Activated CD4-positive, alpha-beta T cell treated with anti-CD3 and anti-CD28 coated beads, Interleukin-2, Interleukin-6, amounts not matched to agents 100 ng/mL and 50 ng/mL, durations not matched to agents 16 hours and 8 hours (primary cell): Measurements from ENCODE around the gene VIT.
"Not testable (repeated sequence)": the region's sequence is repeated elsewhere in the genome, so short reads cannot be mapped to it uniquely, and the experiment has no call there.

ENCODE experiments used
- DNase-seq: peaks from one replicate; pipeline ENCODE4 v3.0.0-alpha.2; 2020

Gene VIT

GRCh38 chr2:36677996-36678605, 18.4 kb upstream of the VIT start:
- no peak for DNase-seq

- DNase-seq, result no peak
These were observed 17.7 kb upstream of the VIT start for GRCh38 chr2:36678856-36679255.

DNA sequence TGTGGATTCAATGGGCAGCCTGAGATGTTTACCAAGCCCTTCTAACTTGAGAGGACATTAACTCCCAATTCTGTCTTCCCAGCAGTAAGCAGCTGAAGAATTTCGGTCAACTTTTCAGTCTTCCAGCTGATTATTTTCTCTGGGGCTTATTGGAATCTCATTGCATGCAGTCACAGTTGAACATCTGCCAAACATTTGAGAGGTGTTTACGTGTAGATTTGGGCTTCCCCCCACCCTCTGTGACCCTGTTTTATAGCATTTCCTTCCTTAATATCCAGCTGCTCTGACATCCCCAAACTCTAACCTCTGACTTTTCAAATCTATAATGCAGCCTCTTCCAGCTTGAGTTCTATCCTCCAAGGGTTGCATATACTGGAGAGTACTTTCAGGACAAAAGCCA, 16.5 kb upstream of the VIT start:
- DNase-seq, result no peak

DNA sequence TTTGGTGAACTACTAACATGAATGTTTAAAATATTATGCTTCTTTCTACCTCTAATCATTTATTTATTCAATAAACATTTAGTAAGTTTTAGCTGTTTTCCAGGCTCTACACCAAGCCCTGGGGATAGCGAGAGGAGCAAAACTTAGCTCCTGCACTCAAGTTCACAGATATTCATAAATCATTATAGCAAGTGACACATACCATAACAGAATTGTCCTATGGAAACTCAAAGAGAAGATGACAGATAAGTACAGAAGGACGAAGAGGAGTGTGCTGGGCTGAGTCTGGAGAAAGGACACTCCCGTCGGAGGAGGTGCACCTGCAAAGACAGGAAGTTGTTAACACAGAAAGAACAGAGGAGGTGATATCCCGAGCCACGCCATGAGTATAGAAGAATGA, 13.9 kb upstream of the VIT start:
- DNase-seq, result no peak

GRCh38 chr2:36683002-36683401, 13.5 kb upstream of the VIT start:
- no peak for DNase-seq

DNA sequence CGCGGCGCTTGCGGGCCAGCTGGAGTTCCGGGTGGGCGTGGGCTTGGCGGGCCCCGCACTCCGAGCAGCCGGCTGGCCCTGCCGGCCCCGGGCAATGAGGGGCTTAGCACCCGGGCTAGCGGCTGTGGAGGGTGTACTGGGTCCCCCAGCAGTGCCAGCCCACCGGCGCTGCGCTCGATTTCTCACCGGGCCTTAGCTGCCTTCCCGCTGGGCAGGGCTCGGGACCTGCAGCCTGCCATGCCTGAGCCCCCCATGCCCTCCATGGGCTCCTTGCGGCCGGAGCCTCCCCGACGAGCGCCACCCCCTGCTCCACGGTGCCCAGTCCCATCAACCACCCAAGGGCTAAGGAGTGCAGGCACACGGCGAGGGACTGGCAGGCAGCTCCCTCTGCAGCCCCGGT, 8.2 kb upstream of the VIT start:
- not testable (repeated sequence) for DNase-seq

DNA sequence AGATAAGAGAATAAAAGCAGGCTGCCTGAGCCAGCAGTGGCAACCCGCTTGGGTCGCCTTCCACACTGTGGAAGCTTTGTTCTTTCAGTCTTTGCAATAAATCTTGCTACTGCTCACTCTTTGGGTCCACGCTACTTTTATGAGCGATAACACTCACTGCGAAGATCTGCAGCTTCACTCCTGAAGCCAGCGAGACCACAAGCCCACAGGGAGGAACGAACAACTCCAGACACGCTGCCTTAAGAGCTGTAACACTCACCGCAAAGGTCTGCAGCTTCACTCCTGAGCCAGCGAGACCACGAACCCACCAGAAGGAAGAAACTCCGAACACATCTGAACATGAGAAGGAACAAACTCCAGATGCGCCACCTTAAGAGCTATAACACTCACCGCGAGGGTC, 7.5 kb upstream of the VIT start:
- DNase-seq, result not testable (repeated sequence)

DNA sequence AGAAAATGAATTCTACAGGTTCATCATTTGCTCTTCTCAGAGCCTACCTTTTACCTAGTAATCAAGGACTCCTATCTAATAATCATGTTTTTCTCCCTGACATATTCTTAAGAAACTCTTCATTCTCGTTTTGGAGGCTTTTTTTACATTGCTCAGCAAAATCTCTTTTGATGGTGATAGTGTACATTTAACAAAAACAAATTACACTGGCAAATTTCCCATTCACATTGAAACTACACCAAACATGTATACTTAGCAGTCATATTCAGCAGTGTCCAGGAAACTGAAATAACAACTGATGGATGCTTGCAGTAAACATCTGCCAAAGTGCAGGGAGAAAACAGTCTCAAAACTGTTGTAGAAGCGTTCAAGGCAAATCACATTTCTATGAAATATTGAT, 4.4 kb upstream of the VIT start:
- no peak for DNase-seq

GRCh38 chr2:36693825-36694224, 2.7 kb upstream of the VIT start:
- no peak for DNase-seq

- peak; percentile 4 for DNase-seq
These were observed 626 bp upstream of the VIT start for GRCh38 chr2:36695746-36696415.

DNA sequence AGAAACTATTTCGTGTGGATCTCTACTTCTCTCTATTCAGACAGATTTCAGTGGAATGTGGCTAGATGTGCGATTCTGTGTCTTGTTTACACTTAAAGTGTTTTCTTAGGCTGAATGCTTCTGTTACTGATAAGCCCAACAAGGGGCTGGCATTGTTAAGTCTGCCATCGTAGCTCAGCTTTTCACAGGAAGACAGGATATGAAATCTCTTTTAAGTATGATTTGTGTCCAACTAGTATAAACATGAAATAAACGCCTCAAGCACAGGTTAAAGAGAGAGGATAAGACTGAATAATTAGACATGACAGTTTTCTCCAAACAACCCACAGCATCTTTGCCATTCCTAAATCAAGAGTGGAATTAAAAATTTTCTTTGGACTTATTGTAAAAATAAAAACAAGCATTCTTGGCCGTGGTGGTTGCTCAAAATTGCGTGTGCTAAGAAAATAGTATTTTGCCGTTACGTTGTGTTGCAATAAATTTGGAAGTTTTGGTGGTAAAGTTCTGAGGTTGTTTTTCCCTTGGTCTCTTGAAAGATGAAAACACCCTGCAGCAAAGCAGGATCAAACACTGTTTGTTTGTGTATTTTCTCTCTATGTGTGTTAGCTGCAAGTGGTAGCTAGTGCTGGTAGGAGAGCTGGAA, 1.0 kb downstream of the VIT start:
- DNase-seq, result no peak

- DNase-seq, result no peak
These were observed 2.5 kb downstream of the VIT start for GRCh38 chr2:36698993-36699392.

DNA sequence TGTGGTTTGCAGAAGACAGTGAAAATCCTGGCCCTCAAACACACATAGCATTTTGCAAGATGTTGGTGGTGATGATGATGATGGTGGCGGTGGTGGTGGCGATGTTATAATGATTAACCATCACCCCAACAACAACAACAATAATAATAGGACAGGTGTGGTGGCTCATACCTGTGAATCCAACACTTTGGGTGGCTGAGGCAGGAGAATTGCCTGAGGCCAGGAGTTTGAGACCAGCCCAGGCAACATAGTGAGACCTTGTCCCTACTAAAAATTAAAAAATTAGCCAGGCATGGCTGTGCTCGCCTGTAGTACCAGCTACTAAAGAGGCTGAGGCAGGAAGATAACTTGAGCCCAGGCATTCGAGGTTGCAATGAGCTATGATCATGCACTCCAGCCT, 3.8 kb downstream of the VIT start:
- no peak for DNase-seq

DNA sequence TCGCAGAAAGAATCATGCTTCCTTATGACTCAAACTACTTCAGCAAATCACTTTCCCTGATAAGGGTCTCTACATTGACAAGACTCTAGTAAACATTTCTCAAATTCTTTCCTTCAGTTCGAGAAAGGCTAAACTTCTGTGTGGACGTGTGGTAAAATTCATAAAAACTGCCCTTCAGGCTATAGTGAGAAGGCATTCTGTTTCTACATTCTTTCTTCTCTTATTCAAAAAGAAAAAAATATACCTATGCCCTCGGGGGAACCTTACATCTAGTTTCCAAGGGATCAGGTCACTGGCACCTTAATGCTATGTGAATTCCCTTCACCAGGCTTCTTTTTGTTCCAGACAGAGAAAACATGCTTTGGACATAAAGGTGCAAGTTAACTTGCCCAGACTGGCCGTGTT, 4.9 kb downstream of the VIT start:
- DNase-seq, result no peak

DNA sequence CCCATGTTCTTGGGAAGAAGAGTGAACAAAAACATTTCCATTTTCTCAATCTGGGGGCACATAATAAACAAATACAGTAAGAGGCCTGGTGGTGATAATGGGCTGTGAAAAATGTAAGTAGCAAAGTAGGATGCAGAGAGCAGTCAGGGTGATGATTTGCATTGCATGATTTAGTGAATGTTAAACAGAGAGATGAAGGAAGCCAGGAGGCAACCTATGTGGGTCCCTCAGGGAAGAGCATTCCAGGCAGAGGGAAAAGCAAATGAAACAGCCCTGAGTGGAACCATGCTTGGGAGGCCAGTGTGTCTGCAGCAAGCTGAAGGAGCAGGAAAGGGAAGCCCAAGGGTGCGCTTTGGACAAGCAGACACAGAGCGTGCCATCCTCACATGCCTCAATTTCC, 5.4 kb downstream of the VIT start:
- no peak for DNase-seq

- no peak for DNase-seq
These were observed 6.3 kb downstream of the VIT start for GRCh38 chr2:36702781-36703180.

GRCh38 chr2:36704475-36705150, 8.1 kb downstream of the VIT start:
- DNase-seq, result no peak

DNA sequence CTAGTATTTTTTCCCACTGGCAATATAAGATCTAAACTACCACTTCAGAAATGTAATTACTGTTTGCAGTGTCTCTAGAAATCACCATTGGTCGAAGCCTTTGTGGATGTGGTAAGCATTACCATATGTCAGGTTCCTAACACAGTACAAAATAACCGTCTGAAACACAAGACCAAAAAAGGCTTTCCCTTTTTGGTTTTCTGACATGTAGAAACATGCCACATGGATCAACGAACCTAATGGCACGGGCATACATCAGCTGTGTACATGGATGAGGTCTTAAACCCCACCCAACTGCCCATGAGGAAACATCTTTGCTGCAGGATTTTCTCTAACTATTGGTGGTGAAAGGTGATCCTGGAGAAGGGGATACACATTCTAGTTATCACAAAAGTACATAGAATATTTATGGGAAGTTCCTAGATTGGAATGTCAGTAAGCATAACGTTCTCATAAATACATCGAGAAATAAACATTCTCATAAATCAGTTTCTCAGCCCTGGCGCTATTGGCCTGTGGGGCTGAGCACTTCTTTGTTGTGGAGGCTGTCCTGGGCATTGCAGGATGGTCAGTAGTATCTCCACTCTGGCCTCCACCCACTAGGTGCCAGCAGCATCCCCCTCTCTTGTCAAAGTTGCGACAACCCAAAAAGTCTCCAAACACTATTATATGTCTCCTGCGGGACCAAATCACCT, 9.0 kb downstream of the VIT start:
- no peak for DNase-seq

GRCh38 chr2:36706021-36706876, 9.7 kb downstream of the VIT start:
- DNase-seq, result no peak

- no peak for DNase-seq
These were observed 10.5 kb downstream of the VIT start for GRCh38 chr2:36707050-36707449.

GRCh38 chr2:36708041-36708741, 11.7 kb downstream of the VIT start:
- no peak for DNase-seq
